ENCODE data around the gene PSME2. TPM values are rescaled to one million over a fixed set of nuclear protein-coding genes. Genes with fewer than 3 reads are reported as not detected.

PSME2 gene
- total and polyA plus RNA-seq, 7 experiments from 2014 or later: 120 to 777 (median 146) TPM

DNA sequence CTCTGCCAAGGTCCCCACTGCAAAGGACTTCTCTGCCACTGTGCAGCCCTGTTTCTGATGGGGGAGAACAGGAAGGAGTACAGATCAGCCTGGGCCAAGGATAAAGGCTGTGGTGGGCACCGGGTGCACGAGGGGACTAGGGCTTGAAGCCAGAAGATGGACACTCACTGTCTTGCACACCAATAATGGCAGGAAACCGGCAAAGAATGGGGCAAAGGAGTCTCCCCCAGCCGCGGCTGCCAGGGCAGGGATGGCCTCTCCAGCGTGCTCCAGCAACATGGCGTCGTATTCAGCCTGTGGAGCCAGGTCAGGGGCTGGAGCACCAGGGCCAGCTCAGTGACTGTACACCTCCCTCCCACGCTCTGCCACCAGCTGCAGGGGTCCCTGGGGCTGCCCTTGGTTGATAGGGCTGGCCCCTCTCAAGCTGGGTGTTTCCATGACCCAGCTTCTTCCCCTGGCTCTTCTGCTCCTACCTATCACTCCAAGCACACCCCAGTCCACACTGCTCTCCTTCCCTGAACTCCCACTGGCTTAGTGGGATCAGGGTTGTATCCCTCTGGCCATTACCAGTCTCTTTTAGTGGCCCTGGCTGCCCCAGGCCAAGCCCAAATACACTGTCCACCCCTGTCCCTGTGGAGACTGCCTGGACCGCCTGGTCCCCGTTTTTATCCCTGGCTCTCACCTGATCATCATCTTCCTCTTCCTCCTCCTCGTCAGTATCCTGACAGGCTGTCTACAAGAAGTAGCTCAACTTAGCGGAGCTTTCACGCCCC, 35.9 kb upstream of the PSME2 start:
- Mint-ChIP-seq H3K4me3 (no peak overlapping the region), H3K9me3 (peaks cover 0 to 4% (median 0%) of the 10 kb centered on the region in 11 donors), H3K36me3 (peaks cover 0 to 28% (median 4%) of the 10 kb centered on the region in 5 donors), H3K27me3 (no peaks in the 10 kb centered on the region), H3K4me1 (peaks cover 4 to 15% (median 5%) of the 10 kb centered on the region in 7 donors), H3K27ac (peak overlapping the region in 6 of 9 donors; percentile 5 to 82 (median 26))
- H3K27ac ChIP-seq (ENCODE audit: low read depth, low read length): no peak overlapping the region
- no peaks in the 10 kb centered on the region for H3K9me3 ChIP-seq (ENCODE audit: control insufficient read depth in 2 of 3, low read length in 3 of 3)
- no peak overlapping the region for H3K4me3 ChIP-seq (ENCODE audit: low read length)
- DNase-seq (no peak), ATAC-seq (peak; percentile 6)
- POLR2A ChIA-PET: interaction anchor here (0.9 to 1.4 kb wide), 3 partner anchors 9 to 22 kb away, joined by 3 to 5 read pairs (median 3); partner anchors contain the start of genes IRF9 and TM9SF1
- H3K36me3 ChIP-seq (ENCODE audit: control insufficient read depth in 2 of 3, insufficient read depth in 3 of 3, low read length in 3 of 3): peaks cover 0 to 94% (median 18%) of the 10 kb centered on the region in 3 experiments
- CTCF ChIA-PET: no interaction called here
- H3K4me1 ChIP-seq (ENCODE audit: control insufficient read depth in 2 of 2, insufficient read depth in 2 of 2, low read length in 2 of 2): peaks cover 1 to 6% of the 10 kb centered on the region in 2 donors
- H3K27me3 ChIP-seq (ENCODE audit: control insufficient read depth in 2 of 2, insufficient read depth in 2 of 2, low read length in 2 of 2): no peaks in the 10 kb centered on the region
- intact Hi-C loops (cut with micrococcal nuclease): no loop called here

GRCh38 chr14:24181371-24182077, 35.1 kb upstream of the PSME2 start:
- Mint-ChIP-seq H3K27me3 (no peaks in the 10 kb centered on the region), H3K9me3 (peaks cover 0 to 4% (median 0%) of the 10 kb centered on the region in 11 donors), H3K27ac (peak overlapping the region in 4 of 9 donors; percentile 5 to 65 (median 8)), H3K4me1 (peaks cover 0 to 11% (median 0%) of the 10 kb centered on the region in 7 donors), H3K36me3 (peaks cover 0 to 32% (median 4%) of the 10 kb centered on the region in 5 donors), H3K4me3 (no peak overlapping the region)
- DNase-seq (no peak), ATAC-seq (no peak)
- intact Hi-C loops (cut with micrococcal nuclease): no loop called here
- H3K4me1 ChIP-seq (ENCODE audit: control insufficient read depth in 2 of 2, insufficient read depth in 2 of 2, low read length in 2 of 2): no peaks in the 10 kb centered on the region
- CTCF ChIA-PET: no interaction called here
- H3K27me3 ChIP-seq (ENCODE audit: control insufficient read depth in 2 of 2, insufficient read depth in 2 of 2, low read length in 2 of 2): no peaks in the 10 kb centered on the region
- no peak overlapping the region for H3K27ac ChIP-seq (ENCODE audit: low read depth, low read length)
- H3K9me3 ChIP-seq (ENCODE audit: control insufficient read depth in 2 of 3, low read length in 3 of 3): no peaks in the 10 kb centered on the region
- POLR2A ChIA-PET: interaction anchor here (0.9 to 1.4 kb wide), 2 partner anchors 14 to 21 kb away, joined by 3 to 5 read pairs; partner anchors contain the start of genes IRF9 and TM9SF1
- H3K4me3 ChIP-seq (ENCODE audit: low read length): no peak overlapping the region
- H3K36me3 ChIP-seq (ENCODE audit: control insufficient read depth in 2 of 3, insufficient read depth in 3 of 3, low read length in 3 of 3): peaks cover 0 to 99% (median 23%) of the 10 kb centered on the region in 3 experiments

DNA sequence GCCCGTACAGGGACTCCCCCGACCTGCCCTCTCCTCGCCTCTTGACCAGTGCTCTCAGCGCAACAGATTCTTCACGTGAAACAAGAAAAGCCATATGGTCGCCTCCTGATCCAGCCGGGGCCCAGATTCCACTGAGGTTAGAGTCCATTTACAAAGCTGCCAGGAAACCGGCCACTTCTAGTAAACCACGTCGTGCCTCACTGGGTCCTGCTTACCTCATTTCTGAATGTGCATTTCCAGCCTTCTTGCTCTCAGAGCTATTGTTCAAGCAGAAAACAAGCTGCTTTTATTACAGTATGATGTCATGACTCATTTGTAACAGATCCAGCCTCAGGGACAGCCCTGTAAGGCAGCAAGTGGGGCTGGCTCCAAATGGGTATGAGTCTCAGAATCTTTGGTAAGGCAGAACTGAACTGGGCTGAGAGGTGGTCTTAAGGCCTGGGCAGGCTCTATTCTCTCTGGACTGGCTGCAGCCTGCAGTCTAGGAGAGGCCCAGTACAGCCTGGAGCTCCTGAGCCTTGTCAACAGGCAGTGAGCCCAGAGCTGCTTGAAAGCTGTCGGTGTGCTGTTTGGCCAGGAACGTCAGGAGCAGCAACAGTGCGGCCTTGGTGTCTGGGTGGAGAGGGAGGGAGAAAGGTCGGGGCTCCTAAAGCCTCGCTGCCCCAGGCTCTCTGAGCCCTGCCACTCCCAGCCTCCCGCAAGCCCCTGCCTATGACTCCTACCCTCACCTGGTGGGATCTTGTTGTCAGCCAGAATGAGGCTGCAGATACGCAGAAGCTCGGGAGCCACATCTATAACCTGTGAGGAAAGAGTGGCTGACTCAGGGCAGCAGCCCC, 33.8 kb upstream of the PSME2 start:
- H3K27ac ChIP-seq (ENCODE audit: low read depth, low read length): no peak overlapping the region
- no peak overlapping the region for H3K4me3 ChIP-seq (ENCODE audit: low read length)
- ChIA-PET POLR2A (interaction anchor here (1.4 to 2.7 kb wide), 2 partner anchors 9 to 20 kb away, joined by 5 to 9 read pairs; partner anchors contain the start of genes IPO4 and IRF9), CTCF (interaction anchor here (0.7 kb wide), 1 partner anchor 18 kb away, joined by 3 read pairs; no protein-coding TSS in a partner anchor)
- Mint-ChIP-seq H3K36me3 (peaks cover 0 to 29% (median 4%) of the 10 kb centered on the region in 5 donors), H3K27ac (peak overlapping the region in 6 of 9 donors; percentile 31 to 75 (median 46)), H3K9me3 (peaks cover 0 to 4% (median 0%) of the 10 kb centered on the region in 11 donors), H3K4me3 (no peak overlapping the region), H3K27me3 (no peaks in the 10 kb centered on the region), H3K4me1 (peaks cover 0 to 11% (median 0%) of the 10 kb centered on the region in 7 donors)
- H3K9me3 ChIP-seq (ENCODE audit: control insufficient read depth in 2 of 3, low read length in 3 of 3): no peaks in the 10 kb centered on the region
- no peaks in the 10 kb centered on the region for H3K4me1 ChIP-seq (ENCODE audit: control insufficient read depth in 2 of 2, insufficient read depth in 2 of 2, low read length in 2 of 2)
- ATAC-seq (no peak), DNase-seq (no peak)
- intact Hi-C loops (cut with micrococcal nuclease): no loop called here
- H3K27me3 ChIP-seq (ENCODE audit: control insufficient read depth in 2 of 2, insufficient read depth in 2 of 2, low read length in 2 of 2): no peaks in the 10 kb centered on the region
- H3K36me3 ChIP-seq (ENCODE audit: control insufficient read depth in 2 of 3, insufficient read depth in 3 of 3, low read length in 3 of 3): peaks cover 0 to 88% (median 23%) of the 10 kb centered on the region in 3 experiments

DNA sequence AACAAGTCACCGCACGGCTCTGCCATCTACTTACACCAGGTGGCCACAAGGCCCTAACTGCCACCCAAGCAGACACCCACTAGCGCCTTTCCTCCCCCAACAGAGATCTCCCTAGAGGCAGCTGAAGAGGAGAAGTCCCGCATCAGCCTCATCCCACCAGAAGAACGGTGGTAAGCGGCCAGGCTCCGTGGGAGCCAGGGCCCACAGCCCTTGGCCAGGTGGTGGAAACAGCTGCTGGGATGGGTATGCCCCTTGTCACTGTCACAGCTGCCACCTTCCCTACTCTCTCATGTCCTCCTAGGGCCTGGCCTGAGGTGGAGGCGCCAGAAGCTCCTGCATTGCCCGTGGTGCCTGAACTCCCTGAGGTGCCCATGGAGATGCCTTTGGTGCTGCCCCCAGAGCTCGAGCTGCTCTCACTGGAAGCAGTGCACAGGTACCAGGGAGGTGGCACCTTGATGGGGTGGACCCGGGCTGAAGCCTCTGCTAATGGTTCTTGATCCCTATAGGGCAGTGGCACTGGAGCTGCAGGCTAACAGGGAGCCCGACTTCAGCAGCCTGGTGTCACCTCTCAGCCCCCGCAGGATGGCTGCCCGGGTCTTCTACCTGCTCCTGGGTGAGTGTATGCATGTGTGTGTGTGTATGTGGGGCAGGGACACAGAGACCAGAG, 33.0 kb upstream of the PSME2 start:
- Mint-ChIP-seq H3K9me3 (peaks cover 0 to 2% (median 0%) of the 10 kb centered on the region in 11 donors), H3K27ac (peak overlapping the region in 5 of 9 donors; percentile 32 to 75 (median 59)), H3K27me3 (no peaks in the 10 kb centered on the region), H3K4me1 (peaks cover 0 to 17% (median 4%) of the 10 kb centered on the region in 7 donors), H3K4me3 (no peak overlapping the region), H3K36me3 (peaks cover 0 to 34% (median 4%) of the 10 kb centered on the region in 5 donors)
- ATAC-seq (no peak), DNase-seq (no peak)
- intact Hi-C loops (cut with micrococcal nuclease): no loop called here
- Histone ChIP-seq H3K27ac (ENCODE audit: low read depth, low read length) (no peak overlapping the region), H3K36me3 (ENCODE audit: control insufficient read depth in 2 of 3, insufficient read depth in 3 of 3, low read length in 3 of 3) (peaks cover 0 to 83% (median 20%) of the 10 kb centered on the region in 3 experiments), H3K9me3 (ENCODE audit: control insufficient read depth in 2 of 3, low read length in 3 of 3) (no peaks in the 10 kb centered on the region), H3K4me1 (ENCODE audit: control insufficient read depth in 2 of 2, insufficient read depth in 2 of 2, low read length in 2 of 2) (no peaks in the 10 kb centered on the region), H3K27me3 (ENCODE audit: control insufficient read depth in 2 of 2, insufficient read depth in 2 of 2, low read length in 2 of 2) (no peaks in the 10 kb centered on the region), H3K4me3 (ENCODE audit: low read length) (no peak overlapping the region)
- ChIA-PET CTCF (no interaction called here), POLR2A (interaction anchor here (0.6 to 2.7 kb wide), 4 partner anchors 10 to 63 kb away, joined by 3 to 9 read pairs (median 4); partner anchors contain the start of gene IPO4)

GRCh38 chr14:24178399-24179178, 32.2 kb upstream of the PSME2 start:
- POLR2A ChIA-PET: interaction anchor here (0.6 to 2.7 kb wide), 4 partner anchors 10 to 63 kb away, joined by 3 to 9 read pairs (median 4); partner anchors contain the start of gene IPO4
- intact Hi-C loops (cut with micrococcal nuclease): no loop called here
- Mint-ChIP-seq H3K27ac (peak overlapping the region in 2 of 9 donors; percentile 32 to 75), H3K4me1 (peaks cover 0 to 18% (median 5%) of the 10 kb centered on the region in 7 donors), H3K9me3 (peaks cover 0 to 2% (median 0%) of the 10 kb centered on the region in 11 donors), H3K4me3 (no peak overlapping the region), H3K36me3 (peaks cover 0 to 35% (median 4%) of the 10 kb centered on the region in 5 donors), H3K27me3 (no peaks in the 10 kb centered on the region)
- no peak for ATAC-seq
- CTCF ChIA-PET: no interaction called here
- no peak overlapping the region for H3K4me3 ChIP-seq (ENCODE audit: low read length)
- no peak for DNase-seq
- H3K4me1 ChIP-seq (ENCODE audit: control insufficient read depth in 2 of 2, insufficient read depth in 2 of 2, low read length in 2 of 2): no peaks in the 10 kb centered on the region
- H3K27ac ChIP-seq (ENCODE audit: low read depth, low read length): no peak overlapping the region
- H3K9me3 ChIP-seq (ENCODE audit: control insufficient read depth in 2 of 3, low read length in 3 of 3): no peaks in the 10 kb centered on the region
- H3K36me3 ChIP-seq (ENCODE audit: control insufficient read depth in 2 of 3, insufficient read depth in 3 of 3, low read length in 3 of 3): peaks cover 0 to 77% (median 20%) of the 10 kb centered on the region in 3 experiments
- no peaks in the 10 kb centered on the region for H3K27me3 ChIP-seq (ENCODE audit: control insufficient read depth in 2 of 2, insufficient read depth in 2 of 2, low read length in 2 of 2)
